ENCODE data around the gene IP6K2.

The IP6K2 gene

GRCh38 chr3:48715174-48715800 is 1.7 kb downstream of the IP6K2 start:
- no peaks in the 10 kb centered on the region for H4K20me1 ChIP-seq (ENCODE audit: insufficient read depth)
- H3K36me3 ChIP-seq (ENCODE audit: insufficient read depth): no peaks in the 10 kb centered on the region
- no peak overlapping the region for H2AFZ ChIP-seq (ENCODE audit: low read depth)
- peaks cover 13% of the 10 kb centered on the region for H3K4me1 ChIP-seq (ENCODE audit: low read depth, poor library complexity, severe bottlenecking)
- no peak overlapping the region for H3K27ac ChIP-seq
- peaks cover 61% of the 10 kb centered on the region for H3K79me2 ChIP-seq (ENCODE audit: insufficient read depth, low read depth)
- H3K27me3 ChIP-seq (ENCODE audit: insufficient read depth, low read depth): no peaks in the 10 kb centered on the region
- no peak overlapping the region for H3K4me3 ChIP-seq (IDR thresholded peaks at IDR 0.05; ENCODE audit: insufficient read depth, low read depth, low read length)
- H3K9ac ChIP-seq: no peak overlapping the region; the same call in 1 of the 2 replicates
- peak overlapping the region; percentile 71 for H3K4me2 ChIP-seq
- no peak for TF ChIP-seq CTCF (conservative IDR thresholded peaks at IDR 0.05; ENCODE audit: low read depth, low read length)

GRCh38 chr3:48711727-48712126 is 5.3 kb downstream of the IP6K2 start:
- H3K4me2 ChIP-seq: no peak overlapping the region
- no peak for TF ChIP-seq CTCF (conservative IDR thresholded peaks at IDR 0.05; ENCODE audit: low read depth, low read length)
- no peaks in the 10 kb centered on the region for H3K27me3 ChIP-seq (ENCODE audit: insufficient read depth, low read depth)
- H3K79me2 ChIP-seq (ENCODE audit: insufficient read depth, low read depth): peaks cover 85% of the 10 kb centered on the region
- H3K4me1 ChIP-seq (ENCODE audit: low read depth, poor library complexity, severe bottlenecking): peaks cover 13% of the 10 kb centered on the region
- no peak overlapping the region for H3K27ac ChIP-seq
- H3K36me3 ChIP-seq (ENCODE audit: insufficient read depth): no peaks in the 10 kb centered on the region
- H3K9ac ChIP-seq: no peak overlapping the region
- no peak overlapping the region for H2AFZ ChIP-seq (ENCODE audit: low read depth)
- no peaks in the 10 kb centered on the region for H4K20me1 ChIP-seq (ENCODE audit: insufficient read depth)
- H3K4me3 ChIP-seq (IDR thresholded peaks at IDR 0.05; ENCODE audit: insufficient read depth, low read depth, low read length): no peak overlapping the region

DNA sequence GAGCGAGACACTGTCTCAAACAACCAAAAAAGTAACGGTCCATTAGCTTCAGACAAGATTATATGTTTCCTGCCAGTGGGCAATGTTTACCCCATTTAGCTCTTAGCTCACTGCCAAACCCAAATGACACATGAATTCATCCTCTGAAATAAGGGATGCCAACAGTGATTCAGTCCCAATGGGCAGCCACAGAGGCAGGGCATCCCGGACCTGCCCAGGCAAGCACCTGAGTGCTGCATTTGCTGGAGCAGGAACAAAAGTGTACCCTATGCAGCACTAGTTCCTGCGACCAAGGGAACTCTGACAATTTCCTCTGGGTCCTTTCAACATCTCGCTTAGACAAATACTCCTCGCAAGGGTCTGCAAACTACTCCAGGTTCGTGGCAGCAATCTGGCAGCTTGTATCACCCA is 8.0 kb downstream of the IP6K2 start:
- TF ChIP-seq CTCF (conservative IDR thresholded peaks at IDR 0.05; ENCODE audit: low read depth, low read length): no peak
- no peak overlapping the region for H3K9ac ChIP-seq
- H3K4me2 ChIP-seq: no peak overlapping the region
- H3K4me3 ChIP-seq (IDR thresholded peaks at IDR 0.05; ENCODE audit: insufficient read depth, low read depth, low read length): no peak overlapping the region
- no peaks in the 10 kb centered on the region for H4K20me1 ChIP-seq (ENCODE audit: insufficient read depth)
- H3K4me1 ChIP-seq (ENCODE audit: low read depth, poor library complexity, severe bottlenecking): no peaks in the 10 kb centered on the region
- no peaks in the 10 kb centered on the region for H3K27me3 ChIP-seq (ENCODE audit: insufficient read depth, low read depth)
- H3K36me3 ChIP-seq (ENCODE audit: insufficient read depth): no peaks in the 10 kb centered on the region
- peaks cover 66% of the 10 kb centered on the region for H3K79me2 ChIP-seq (ENCODE audit: insufficient read depth, low read depth)
- H3K27ac ChIP-seq: no peak overlapping the region
- no peak overlapping the region for H2AFZ ChIP-seq (ENCODE audit: low read depth)

- no peaks in the 10 kb centered on the region for H3K36me3 ChIP-seq (ENCODE audit: insufficient read depth)
- H3K79me2 ChIP-seq (ENCODE audit: insufficient read depth, low read depth): peaks cover 64% of the 10 kb centered on the region; the same call in 1 of the 2 replicates
- H3K4me2 ChIP-seq: no peak overlapping the region
- H3K27me3 ChIP-seq (ENCODE audit: insufficient read depth, low read depth): no peaks in the 10 kb centered on the region
- no peaks in the 10 kb centered on the region for H3K4me1 ChIP-seq (ENCODE audit: low read depth, poor library complexity, severe bottlenecking)
- H3K27ac ChIP-seq: no peak overlapping the region
- H3K9ac ChIP-seq: no peak overlapping the region
- no peak for TF ChIP-seq CTCF (conservative IDR thresholded peaks at IDR 0.05; ENCODE audit: low read depth, low read length)
- H4K20me1 ChIP-seq (ENCODE audit: insufficient read depth): no peaks in the 10 kb centered on the region
- H2AFZ ChIP-seq (ENCODE audit: low read depth): no peak overlapping the region
- H3K4me3 ChIP-seq (IDR thresholded peaks at IDR 0.05; ENCODE audit: insufficient read depth, low read depth, low read length): no peak overlapping the region
These were observed 8.5 kb downstream of the IP6K2 start for GRCh38 chr3:48708481-48708889.
